GM12872 (cell line): ENCODE results near the gene SHISA4.

Source experiments
- TF ChIP-seq, protein P1 (sequence below): IDR thresholded peaks from 3 replicates; pipeline ENCODE4 v1.5.1; 2011; ENCODE audit warnings: low read depth, mild to moderate bottlenecking, low read length, moderate library complexity; ENCODE audit not compliant: insufficient read depth

SHISA4 gene

DNA sequence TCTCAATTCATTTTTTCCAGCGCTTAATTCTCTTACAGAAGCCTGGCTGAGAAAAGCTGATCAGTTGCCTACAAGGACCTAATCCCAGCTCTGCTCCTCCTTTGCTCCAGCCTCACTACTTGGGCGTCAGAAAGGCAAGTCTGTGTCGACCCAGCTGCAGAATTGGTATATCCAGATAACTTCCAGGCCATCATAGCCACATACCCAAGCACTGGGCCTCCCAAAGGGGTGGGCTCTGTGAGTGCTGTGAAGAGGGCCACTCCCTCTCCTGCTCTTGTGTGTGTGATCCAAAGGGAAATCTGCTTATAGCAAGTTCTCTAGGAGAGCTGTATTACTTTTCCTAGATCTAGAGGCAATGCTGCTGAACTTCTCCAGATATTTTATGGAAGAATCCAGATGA is 39.6 kb downstream of the SHISA4 start:
- TF ChIP-seq, protein P1, sequence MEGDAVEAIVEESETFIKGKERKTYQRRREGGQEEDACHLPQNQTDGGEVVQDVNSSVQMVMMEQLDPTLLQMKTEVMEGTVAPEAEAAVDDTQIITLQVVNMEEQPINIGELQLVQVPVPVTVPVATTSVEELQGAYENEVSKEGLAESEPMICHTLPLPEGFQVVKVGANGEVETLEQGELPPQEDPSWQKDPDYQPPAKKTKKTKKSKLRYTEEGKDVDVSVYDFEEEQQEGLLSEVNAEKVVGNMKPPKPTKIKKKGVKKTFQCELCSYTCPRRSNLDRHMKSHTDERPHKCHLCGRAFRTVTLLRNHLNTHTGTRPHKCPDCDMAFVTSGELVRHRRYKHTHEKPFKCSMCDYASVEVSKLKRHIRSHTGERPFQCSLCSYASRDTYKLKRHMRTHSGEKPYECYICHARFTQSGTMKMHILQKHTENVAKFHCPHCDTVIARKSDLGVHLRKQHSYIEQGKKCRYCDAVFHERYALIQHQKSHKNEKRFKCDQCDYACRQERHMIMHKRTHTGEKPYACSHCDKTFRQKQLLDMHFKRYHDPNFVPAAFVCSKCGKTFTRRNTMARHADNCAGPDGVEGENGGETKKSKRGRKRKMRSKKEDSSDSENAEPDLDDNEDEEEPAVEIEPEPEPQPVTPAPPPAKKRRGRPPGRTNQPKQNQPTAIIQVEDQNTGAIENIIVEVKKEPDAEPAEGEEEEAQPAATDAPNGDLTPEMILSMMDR: no peak

DNA sequence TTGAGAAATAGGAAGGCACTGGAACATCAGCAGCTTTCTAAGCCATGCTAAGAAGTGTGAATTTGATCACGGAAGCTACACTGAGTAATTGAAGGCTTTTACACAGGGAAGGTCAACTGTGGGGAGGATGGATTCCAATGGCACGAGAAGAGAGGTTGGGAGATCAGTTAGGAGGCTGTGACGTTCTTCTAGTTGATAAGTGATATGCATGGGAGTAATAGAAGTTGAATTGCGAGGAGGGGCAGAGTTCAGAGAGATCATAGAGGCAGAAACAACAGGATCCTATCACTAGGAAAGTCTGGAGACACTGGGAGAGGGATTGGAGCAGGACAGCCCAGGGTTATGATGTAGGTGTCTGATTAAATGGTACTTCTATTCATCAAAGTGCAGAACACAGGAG is 41.4 kb downstream of the SHISA4 start:
- TF ChIP-seq, protein P1: no peak

DNA sequence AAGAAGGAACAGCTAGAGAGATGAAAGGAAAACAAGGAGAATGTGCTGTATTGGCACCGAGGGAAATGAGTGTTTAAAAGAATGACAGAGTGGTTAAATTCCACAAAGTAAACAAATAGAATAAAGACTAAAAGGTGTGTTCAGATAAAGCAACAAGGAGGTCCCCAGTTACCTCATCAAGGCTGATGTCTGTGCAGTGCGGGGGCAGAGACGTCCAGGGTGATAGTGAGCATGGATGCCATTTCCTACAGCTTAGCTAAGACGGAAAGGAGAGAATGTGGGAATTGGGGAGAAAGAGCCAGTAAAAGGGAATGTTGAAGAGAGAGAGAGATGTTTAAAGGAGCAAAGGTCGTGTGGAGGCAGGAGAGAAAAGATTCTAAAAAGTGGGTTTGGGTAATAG is 42.1 kb downstream of the SHISA4 start:
- TF ChIP-seq, protein P1: no peak

DNA sequence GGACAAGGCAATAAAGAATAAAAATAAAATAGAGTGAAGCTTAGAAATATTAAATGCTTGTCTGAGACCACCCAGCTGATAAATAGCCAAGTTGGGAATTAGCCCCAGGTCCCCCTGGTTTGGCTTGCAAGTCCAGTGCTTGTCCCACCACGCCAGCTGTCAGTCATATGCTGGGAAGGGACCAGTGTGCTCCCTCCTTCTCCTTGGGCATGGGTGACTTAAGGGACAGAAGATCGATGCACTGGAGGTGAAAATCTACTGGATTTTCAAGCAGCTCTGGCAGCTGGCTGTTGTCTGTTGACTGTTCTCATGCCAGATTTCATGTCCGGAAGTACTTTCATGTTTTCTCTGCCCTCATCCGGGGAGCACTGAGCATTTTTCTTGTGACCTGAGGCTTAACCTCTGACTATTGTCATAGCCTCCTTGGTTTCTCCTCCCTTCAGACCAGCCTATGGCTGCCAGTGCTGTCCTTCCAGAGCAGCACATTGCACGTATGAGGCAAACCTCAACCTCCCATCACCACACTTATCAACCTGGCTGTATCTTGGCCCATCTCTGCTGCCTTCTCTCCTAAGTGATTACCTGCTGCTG is 45.2 kb downstream of the SHISA4 start:
- TF ChIP-seq, protein P1: no peak

DNA sequence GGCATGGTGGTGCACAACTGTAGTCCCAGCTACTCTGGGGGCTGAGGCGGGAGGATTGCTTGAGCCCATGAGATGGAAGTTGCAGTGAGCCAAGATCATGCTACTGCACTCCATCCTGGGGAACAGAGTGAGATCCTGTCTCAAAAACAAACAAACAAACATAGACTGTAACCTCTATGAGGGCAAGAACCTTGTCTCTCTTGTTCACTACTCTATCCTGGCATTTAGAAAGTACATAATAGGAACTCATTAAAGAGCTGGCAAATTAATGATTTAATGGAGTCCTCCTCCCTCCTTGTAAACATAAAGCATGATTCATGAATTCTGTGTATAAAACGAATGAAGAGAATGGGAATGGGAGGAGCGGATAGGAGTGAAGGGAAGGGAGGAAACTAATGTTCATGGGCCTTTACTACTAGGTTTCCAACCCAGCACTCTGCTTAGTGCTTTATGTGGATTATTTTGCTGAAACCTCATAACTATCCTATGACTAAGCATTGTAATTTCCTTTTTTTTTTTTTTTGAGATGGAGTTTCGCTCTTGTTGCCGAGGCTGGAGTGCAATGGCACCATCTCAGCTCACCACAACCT is 49.0 kb downstream of the SHISA4 start:
- TF ChIP-seq, protein P1: no peak

DNA sequence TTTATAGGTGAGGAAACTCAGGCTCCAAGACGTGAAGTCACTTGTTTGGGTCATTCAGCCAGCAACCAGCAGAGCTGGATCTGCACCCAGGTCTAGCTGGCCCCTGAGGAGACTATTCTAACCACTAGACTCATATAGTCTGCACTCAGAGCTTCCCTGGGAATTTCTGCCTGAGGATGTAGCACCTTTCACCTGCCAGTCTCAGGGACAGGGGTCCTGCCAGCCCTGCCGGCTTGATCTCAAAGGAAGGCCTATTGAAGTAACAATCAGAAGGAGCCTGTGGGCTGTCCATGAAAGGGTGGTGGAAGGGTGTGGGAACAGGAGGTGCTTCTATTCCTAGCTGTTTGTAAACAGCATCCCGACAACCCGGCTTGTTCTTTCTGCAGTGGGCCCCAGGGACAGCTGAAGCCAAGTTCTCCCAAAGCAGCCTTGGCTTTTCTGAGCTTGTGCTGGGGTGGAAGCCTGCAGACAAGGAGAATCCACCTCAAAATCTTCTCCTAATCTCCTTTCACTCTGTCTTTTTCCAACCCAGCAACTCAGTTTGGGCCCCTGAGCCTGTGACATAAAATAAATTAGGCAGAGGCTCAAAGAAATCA is 49.8 kb downstream of the SHISA4 start:
- TF ChIP-seq, protein P1: no peak

DNA sequence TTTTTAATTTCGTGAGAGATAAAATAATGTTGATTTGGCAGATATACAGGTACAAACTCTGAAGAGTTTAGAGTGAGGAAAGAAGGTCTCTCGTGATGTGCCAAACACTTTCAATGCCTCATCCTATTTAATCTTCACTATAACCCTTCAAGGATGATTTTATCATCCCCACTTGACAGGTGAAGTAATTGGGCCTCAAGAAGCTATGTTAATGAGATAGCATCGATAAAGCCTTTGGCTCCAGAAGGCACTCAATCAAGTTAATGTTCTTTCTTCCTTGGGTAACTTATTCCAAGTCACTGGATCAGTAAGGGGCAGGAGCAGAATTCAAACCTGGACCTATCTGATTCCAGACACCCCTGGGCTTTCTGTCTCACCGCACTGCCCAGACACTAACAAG is 50.5 kb downstream of the SHISA4 start:
- TF ChIP-seq, protein P1: no peak
